Muscle of leg (tissue), 11 donors: ENCODE measurements around the gene MBD3L5. TPM values are rescaled to one million over a fixed set of nuclear protein-coding genes. Genes with fewer than 3 reads are reported as not detected.
"Not testable (repeated sequence)": the region's sequence is repeated elsewhere in the genome, so short reads cannot be mapped to it uniquely, and the experiment has no call there.

Experiments used
- DNase-seq: peaks from one replicate; pipeline ENCODE4 v3.0.0; 2013
- H3K27ac ChIP-seq: one replicate; pipeline ENCODE4 v1.5.1; 2013; ENCODE audit warnings: mild to moderate bottlenecking, low read length, control low read depth
- H3K27me3 ChIP-seq: one replicate; pipeline ENCODE4 v1.6.1; 2013; ENCODE audit warnings: low read length; ENCODE audit not compliant: control insufficient read depth, insufficient read depth
- H3K36me3 ChIP-seq: one replicate; pipeline ENCODE4 v1.6.1; 2013; ENCODE audit warnings: low read length; ENCODE audit not compliant: control insufficient read depth, insufficient read depth
- H3K4me1 ChIP-seq: one replicate; pipeline ENCODE4 v1.6.1; 2013; ENCODE audit warnings: low read length; ENCODE audit not compliant: control insufficient read depth, insufficient read depth
- H3K4me3 ChIP-seq: one replicate; pipeline ENCODE4 v1.5.1; 2013; ENCODE audit warnings: low read length, control low read depth
- H3K9me3 ChIP-seq: replicated peaks from 2 replicates; pipeline ENCODE4 v1.6.1; 2013; ENCODE audit warnings: low read depth, low read length; ENCODE audit not compliant: control insufficient read depth
- WGBS: methylation state at CpG from one replicate; pipeline ENCODE4 v1.1.5; 2013; ENCODE audit warnings: missing lambda C conversion rate; ENCODE audit not compliant: insufficient coverage; 5-methylcytosine and 5-hydroxymethylcytosine counted together
- polyA plus RNA-seq, 8 donors: library from polyadenylated mRNA; unstranded; fragments of 120-200 nt; gene quantifications; one replicate each; pipeline versions ENCODE4 v1.2.1 to v1.2.3, GENCODE V29; 2013; ENCODE audit warnings: inconsistent platforms in 1 of 8, low replicate concordance in 1 of 8; ENCODE audit not compliant: insufficient read length in 8 of 8, insufficient read depth in 1 of 8
- total RNA-seq: library from RNA; stranded (reverse); fragments of 120-200 nt; gene quantifications from one replicate; pipeline ENCODE4 v1.2.4, GENCODE V29; 2013

Gene MBD3L5
- total and polyA plus RNA-seq, 9 donors, result not detected

- not testable (repeated sequence) for DNase-seq, H3K36me3 ChIP-seq, H3K27me3 ChIP-seq, H3K27ac ChIP-seq, H3K4me3 ChIP-seq, H3K9me3 ChIP-seq, H3K4me1 ChIP-seq
- no CpG with 5 or more reads among the region's 7 CpGs for WGBS
Observed at GRCh38 chr19:7049021-7049420, 18.6 kb downstream of the MBD3L5 start, which contains the start of gene MBD3L2. TSS of gene MBD3L2 (plus strand) at chr19:7049321. CDS start at chr19:7049374, 53 bp downstream.

- DNase-seq, H3K4me3 ChIP-seq, H3K36me3 ChIP-seq, H3K27ac ChIP-seq, H3K27me3 ChIP-seq, H3K9me3 ChIP-seq, H3K4me1 ChIP-seq: not testable (repeated sequence)
- no CpG with 5 or more reads among the region's 5 CpGs for WGBS
Observed at GRCh38 chr19:7051421-7051820, 21.0 kb downstream of the MBD3L5 start.

GRCh38 chr19:7052896-7053295, 22.5 kb downstream of the MBD3L5 start:
- not testable (repeated sequence) for H3K9me3 ChIP-seq, H3K27ac ChIP-seq

GRCh38 chr19:7054635-7055368, 24.4 kb downstream of the MBD3L5 start:
- H3K27me3 ChIP-seq, H3K4me1 ChIP-seq, DNase-seq, H3K27ac ChIP-seq, H3K4me3 ChIP-seq, H3K36me3 ChIP-seq, H3K9me3 ChIP-seq: not testable (repeated sequence)
- 100% methylated on average over 1 of the region's 14 CpGs for WGBS

More at GRCh38 chr19:7052896-7053295, 22.5 kb downstream of the MBD3L5 start:
- not testable (repeated sequence) for H3K4me1 ChIP-seq, H3K36me3 ChIP-seq, DNase-seq, H3K4me3 ChIP-seq, H3K27me3 ChIP-seq
- no CpG with 5 or more reads among the region's 7 CpGs for WGBS

- WGBS, result no CpG with 5 or more reads among the region's 14 CpGs
- not testable (repeated sequence) for H3K27ac ChIP-seq, H3K4me1 ChIP-seq, H3K4me3 ChIP-seq, H3K36me3 ChIP-seq, H3K27me3 ChIP-seq, DNase-seq, H3K9me3 ChIP-seq
Observed at GRCh38 chr19:7055679-7056078, 25.3 kb downstream of the MBD3L5 start.

GRCh38 chr19:7056371-7056770, 26.0 kb downstream of the MBD3L5 start:
- H3K27me3 ChIP-seq, H3K9me3 ChIP-seq, H3K27ac ChIP-seq, H3K36me3 ChIP-seq, DNase-seq, H3K4me3 ChIP-seq, H3K4me1 ChIP-seq: not testable (repeated sequence)
- no CpG with 5 or more reads among the region's 16 CpGs for WGBS

GRCh38 chr19:7058576-7058975, 28.2 kb downstream of the MBD3L5 start, which contains the start of gene MBD3L3:
TSS of gene MBD3L3 (minus strand) at chr19:7058676. CDS start at chr19:7058605, 71 bp downstream.
- H3K4me3 ChIP-seq, H3K27ac ChIP-seq, H3K4me1 ChIP-seq, H3K9me3 ChIP-seq, H3K27me3 ChIP-seq, H3K36me3 ChIP-seq, DNase-seq: not testable (repeated sequence)
- WGBS, result no CpG with 5 or more reads among the region's 8 CpGs

- H3K27me3 ChIP-seq, H3K36me3 ChIP-seq, H3K9me3 ChIP-seq, H3K27ac ChIP-seq, DNase-seq, H3K4me3 ChIP-seq, H3K4me1 ChIP-seq: not testable (repeated sequence)
- no CpG with 5 or more reads among the region's 2 CpGs for WGBS
Observed at GRCh38 chr19:7059977-7060376, 29.6 kb downstream of the MBD3L5 start.

- DNase-seq, result no peak
- Histone ChIP-seq H3K4me1 (no peaks in the 10 kb centered on the region), H3K9me3 (no peaks in the 10 kb centered on the region), H3K36me3 (no peaks in the 10 kb centered on the region), H3K27ac (no peak overlapping the region), H3K4me3 (no peak overlapping the region), H3K27me3 (no peaks in the 10 kb centered on the region)
- WGBS, result no CpG with 5 or more reads among the region's 4 CpGs
Observed at GRCh38 chr19:7063339-7063738, 33.0 kb downstream of the MBD3L5 start.

- H3K27ac ChIP-seq, result no peak overlapping the region
- H3K9me3 ChIP-seq, result no peaks in the 10 kb centered on the region
- no peaks in the 10 kb centered on the region for H3K36me3 ChIP-seq
- no peaks in the 10 kb centered on the region for H3K4me1 ChIP-seq
- no peak overlapping the region for H3K4me3 ChIP-seq
- H3K27me3 ChIP-seq, result no peaks in the 10 kb centered on the region
- no peak for DNase-seq
- WGBS, result 94% methylated on average over 5 of the region's 9 CpGs
Observed at GRCh38 chr19:7063764-7064418, 33.5 kb downstream of the MBD3L5 start.
